COR-L47 (cell line): ENCODE data around the gene HEPHL1.

Experiments
- DNase-seq: peaks from one replicate; lab custom pipeline; 2025; lab: John Stamatoyannopoulos, UW

The HEPHL1 gene

GRCh38 chr11:94018721-94019120 is 2.4 kb upstream of the HEPHL1 start:
- no peak for DNase-seq

GRCh38 chr11:94023856-94024255 is 2.7 kb downstream of the HEPHL1 start:
- no peak for DNase-seq

GRCh38 chr11:94024547-94024946 is 3.4 kb downstream of the HEPHL1 start:
- DNase-seq = no peak

DNA sequence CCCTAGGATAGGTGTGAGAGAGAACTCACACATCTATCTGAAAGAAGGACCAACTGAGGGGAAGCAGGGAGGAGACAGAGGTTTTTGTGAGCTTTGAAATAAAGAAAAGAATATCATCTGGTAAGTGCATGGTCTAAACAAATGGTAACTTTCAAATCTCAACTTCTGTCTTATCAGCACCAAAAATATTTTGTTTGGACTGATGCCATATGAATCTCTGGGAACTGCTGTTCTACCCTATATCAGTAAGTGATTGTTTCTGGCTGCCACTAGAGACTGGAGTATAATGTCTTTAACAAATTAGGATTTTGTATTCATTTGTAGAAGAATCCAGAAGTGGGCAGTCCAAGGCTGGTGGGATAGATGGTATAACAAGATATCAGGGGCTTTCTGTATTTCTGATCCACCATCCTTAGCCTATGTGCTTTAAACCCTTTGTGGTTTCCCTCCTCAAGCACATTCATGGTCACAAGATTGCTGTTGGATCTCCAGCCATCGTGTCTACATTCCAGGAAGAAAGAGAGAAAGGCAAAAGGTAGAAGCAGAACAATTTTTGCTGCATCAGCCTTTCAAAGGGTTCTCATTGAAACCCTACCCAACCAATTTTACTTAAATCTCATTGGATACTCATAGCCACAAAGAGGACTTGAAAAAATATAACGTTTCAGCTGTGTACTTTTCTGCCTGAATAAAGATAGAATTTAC is 4.7 kb downstream of the HEPHL1 start:
- no peak for DNase-seq

- no peak for DNase-seq
These were observed 6.1 kb downstream of the HEPHL1 start for GRCh38 chr11:94027210-94027609.

DNA sequence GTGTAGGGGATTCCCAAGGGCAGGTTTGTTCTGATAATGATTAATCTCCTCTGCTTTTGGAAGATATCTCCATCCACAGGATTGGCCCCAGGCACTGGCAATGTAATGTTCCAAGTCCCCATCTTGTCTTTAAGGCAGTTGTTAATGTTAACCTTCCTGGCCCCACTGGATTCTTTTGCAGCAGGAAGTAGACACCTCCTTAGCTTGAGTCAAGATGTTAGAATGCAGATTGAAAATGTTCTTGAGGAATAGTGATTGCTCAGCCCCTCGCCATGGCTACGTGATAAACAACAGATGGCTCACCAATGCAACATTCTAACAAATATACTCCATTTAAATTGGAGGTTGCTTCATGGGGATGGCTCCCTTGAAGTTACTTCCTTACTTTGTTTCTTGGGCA is 7.3 kb downstream of the HEPHL1 start:
- DNase-seq = no peak

- no peak for DNase-seq
These were observed 8.9 kb downstream of the HEPHL1 start for GRCh38 chr11:94030059-94030458.

DNA sequence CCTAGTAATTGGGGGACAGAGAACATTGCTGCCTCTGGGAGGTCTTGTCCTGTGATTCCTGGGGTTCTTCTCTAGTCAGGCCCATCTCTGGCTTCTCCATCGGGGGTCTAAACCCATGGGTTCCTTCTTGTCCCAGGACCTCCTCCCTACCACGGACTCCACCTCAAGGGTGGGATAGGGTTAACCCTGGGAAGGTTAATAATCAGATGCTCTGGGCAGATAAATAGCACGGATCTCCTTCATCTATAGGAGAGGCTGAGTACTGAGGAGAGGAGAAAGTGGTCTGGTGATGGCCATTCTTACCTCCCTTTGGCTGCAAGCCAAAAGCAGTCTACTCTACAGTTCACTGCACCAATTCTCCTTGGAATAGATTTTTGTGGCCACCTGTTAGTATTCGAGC is 10.5 kb downstream of the HEPHL1 start:
- DNase-seq = no peak

DNA sequence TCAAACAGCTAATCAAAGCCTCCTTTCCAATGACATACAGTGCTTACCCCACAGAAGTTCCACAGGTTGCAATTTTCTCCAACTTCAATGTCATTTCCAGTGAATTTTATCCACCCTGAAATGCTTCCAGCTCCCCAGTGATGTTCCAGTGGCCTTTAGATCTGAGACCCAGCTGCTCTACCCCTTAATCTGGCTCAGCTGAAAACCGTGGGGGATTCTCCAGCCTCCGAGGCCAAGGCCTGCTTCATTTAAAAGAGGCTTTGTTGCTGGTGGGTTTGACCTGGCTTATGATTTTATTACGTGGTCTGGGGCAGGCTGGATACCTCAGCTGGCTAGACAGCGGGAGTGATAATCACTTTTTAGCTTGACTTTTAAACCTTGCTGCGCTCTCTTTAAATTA is 10.9 kb downstream of the HEPHL1 start:
- DNase-seq = no peak

GRCh38 chr11:94032725-94033124 is 11.6 kb downstream of the HEPHL1 start:
- DNase-seq = no peak

DNA sequence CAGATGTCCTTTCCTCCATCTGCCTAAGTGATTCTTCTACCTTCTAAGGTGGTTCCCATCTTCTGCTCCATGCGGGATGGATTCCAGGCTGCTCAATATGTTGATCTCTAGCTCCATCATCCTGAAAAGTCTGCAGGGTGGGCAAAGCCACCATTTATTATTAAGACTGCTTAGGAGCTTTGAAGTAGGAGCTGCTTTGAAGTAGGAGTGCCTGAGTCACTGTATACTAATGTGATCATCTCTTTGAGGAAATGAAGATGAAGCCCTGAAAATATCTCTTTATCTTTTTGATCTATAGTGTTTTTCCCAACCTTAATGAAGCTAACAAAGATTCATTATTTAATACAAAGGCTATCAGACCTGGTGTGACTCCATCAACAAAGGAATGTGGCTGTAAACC is 13.1 kb downstream of the HEPHL1 start:
- DNase-seq = no peak

DNA sequence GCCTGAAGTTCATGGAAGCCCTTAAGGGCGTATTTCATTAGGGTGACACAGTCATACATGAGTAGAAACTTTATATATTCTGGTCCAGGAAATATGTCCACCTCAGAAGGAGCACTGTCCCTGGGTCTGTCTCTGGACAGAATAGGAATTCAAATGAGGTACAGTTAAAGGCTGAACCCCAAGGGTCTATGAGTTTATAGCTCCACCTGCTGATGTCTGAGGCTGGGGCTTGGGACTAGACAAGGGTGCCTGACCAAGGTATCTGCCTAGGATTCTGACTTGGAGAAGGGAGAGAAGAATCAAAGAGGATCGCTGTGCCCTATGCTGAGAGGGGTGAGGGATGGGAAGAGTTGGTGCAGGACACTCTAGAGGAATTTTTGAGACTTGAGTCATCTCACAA is 14.9 kb downstream of the HEPHL1 start:
- no peak for DNase-seq

DNA sequence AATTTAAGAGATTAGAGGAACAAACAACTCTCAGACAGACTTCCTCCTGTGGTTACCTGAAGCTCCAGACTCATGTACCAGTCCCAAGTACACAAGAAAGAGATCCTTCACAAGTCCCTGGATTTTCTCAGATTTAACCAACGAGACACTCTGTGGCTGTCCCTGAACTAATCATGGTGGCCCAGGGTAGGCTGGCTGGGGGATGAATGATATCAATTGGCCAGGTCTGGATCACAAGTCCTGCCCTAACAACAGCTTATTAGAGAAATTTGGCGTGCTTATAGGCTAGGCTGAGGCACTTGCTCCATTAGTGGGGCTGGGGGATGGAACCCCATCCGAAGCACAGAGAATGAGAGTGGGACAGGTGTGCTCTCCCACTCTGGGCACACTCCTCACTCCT is 22.1 kb downstream of the HEPHL1 start:
- no peak for DNase-seq

DNA sequence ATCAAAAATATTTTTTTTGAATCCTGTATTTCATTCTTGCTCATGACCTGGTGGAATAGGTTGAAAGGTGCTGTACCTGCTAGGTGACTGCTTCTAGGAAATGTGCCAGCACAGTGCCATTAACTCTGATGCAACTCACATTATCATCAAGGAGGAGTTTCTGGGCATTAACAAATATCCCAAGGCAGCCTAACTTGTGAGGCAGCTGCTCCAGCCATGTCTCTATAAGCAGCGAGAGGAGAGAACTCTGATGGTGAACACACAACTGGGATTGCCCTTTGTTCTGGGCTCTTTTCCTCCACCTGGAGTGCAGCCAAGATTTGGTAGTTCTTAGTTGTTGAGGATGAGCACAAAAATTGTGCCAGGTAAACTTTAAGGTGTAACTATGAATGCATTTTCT is 25.6 kb downstream of the HEPHL1 start:
- DNase-seq = peak; percentile 8

- no peak for DNase-seq
These were observed 27.0 kb downstream of the HEPHL1 start for GRCh38 chr11:94048032-94048709.

GRCh38 chr11:94049351-94049750 is 28.2 kb downstream of the HEPHL1 start:
- peak; percentile 84 for DNase-seq

DNA sequence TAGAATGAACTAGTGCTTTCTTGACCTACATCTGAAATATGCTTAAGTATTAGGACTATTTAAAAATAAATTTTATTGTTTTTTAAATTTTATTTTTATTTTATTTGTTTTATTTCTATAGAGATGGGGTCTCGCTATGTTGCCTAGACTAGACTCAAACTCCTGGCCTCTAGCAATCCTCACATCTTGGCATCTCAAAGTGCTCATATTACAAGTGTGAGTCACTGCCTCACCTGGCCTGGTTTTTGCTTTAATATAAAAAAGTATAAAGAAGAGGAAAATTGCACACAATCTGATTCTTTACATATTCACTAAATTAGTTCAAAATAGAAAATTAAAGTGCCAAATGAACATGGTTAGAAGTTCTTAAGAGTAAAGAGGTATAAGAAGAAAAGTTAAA is 37.5 kb downstream of the HEPHL1 start:
- DNase-seq = no peak

DNA sequence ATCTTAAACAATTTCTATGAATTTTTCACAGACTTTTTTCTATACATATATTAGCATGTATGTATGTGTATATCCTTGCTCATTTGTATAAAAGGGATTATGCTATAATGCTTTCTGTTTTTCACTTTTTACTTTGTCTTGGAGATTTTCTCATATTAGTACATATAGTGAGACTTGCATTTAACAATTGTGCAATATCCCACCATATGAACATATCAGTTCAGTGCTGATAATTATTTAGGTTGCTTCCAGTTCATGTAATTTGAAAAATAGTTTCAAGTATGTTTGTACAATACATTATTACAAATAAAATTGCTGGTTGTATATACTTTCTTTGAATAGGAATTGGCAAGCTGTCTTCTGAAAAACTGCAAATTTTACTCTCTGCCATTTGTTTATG is 37.9 kb downstream of the HEPHL1 start:
- DNase-seq = no peak

DNA sequence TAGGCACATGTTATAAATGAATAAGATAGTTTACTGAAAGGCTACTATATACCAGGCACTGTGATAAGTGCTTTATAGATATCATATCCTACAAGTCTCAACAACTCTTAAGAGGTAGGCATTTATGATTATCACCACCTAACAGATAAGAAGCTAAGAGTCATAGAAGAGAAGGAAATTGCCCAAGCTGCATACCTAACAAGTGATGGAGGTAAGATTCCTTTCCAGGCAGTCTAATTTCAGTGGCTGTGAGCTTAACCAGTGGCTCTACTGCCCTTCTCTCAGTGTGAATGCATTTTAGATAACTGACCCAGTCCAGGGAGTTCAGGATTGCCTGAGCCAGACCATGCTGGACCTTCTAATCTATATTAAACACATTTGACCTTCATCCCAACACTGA is 39.2 kb downstream of the HEPHL1 start:
- no peak for DNase-seq

DNA sequence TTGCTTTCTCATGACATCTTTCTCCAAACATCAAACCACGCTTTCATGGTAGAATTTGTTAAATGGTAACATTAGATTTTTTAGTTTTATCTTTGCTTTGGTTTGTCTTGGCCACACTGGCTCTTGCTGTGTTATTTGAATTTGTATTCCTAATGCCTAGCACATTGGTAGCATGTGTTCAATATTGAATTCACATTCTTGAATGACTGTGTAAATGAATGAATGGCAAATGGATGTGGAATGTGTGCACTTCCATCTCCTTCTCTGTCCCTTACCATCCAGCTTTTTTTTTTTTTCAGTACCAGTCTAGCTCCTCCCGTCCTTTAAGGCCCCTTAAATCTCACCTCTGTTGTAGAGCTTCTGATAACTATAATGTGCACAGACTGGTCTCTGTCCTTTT is 41.2 kb downstream of the HEPHL1 start:
- DNase-seq = no peak

- DNase-seq = no peak
These were observed 45.8 kb downstream of the HEPHL1 start for GRCh38 chr11:94066901-94067429.

GRCh38 chr11:94068764-94069163 is 47.6 kb downstream of the HEPHL1 start:
- no peak for DNase-seq

- no peak for DNase-seq
These were observed 56.6 kb downstream of the HEPHL1 start for GRCh38 chr11:94077552-94078293.
